Effector memory CD8-positive, alpha-beta T cell (primary cell): ENCODE measurements around the gene COX15.

Experiments used
- ATAC-seq: fragments of 150-1000 bp; cut with Tn5 transposase; replicated peaks from 2 replicates; pipeline ENCODE4 v1.10.0; 2021; ENCODE audit warnings: mild to moderate bottlenecking, moderate library complexity
- DNase-seq, 3 experiments: peaks; one replicate each; pipeline ENCODE4 v3.0.0; 2021
- H3K27ac Mint-ChIP-seq, 2 donors: one replicate each; pipeline ENCODE4 v1.8.0; 2022; ENCODE audit warnings: mild to moderate bottlenecking in 2 of 2, mixed read lengths in 2 of 2, moderate library complexity in 2 of 2
- H3K27me3 Mint-ChIP-seq, 2 donors: one replicate each; pipeline ENCODE4 v1.8.0; 2022; ENCODE audit warnings: mixed read lengths in 2 of 2
- H3K36me3 Mint-ChIP-seq: one replicate; pipeline ENCODE4 v1.8.0; 2022; ENCODE audit warnings: mild to moderate bottlenecking, moderate library complexity, mixed read lengths; ENCODE audit not compliant: insufficient read depth
- H3K4me1 Mint-ChIP-seq, 2 donors: one replicate each; pipeline ENCODE4 v1.8.0; 2022; ENCODE audit warnings: low read depth in 2 of 2, mixed read lengths in 2 of 2
- H3K4me3 Mint-ChIP-seq, 2 donors: one replicate each; pipeline ENCODE4 v1.8.0; 2022; ENCODE audit warnings: mild to moderate bottlenecking in 2 of 2, mixed read lengths in 2 of 2, moderate library complexity in 2 of 2
- H3K9me3 Mint-ChIP-seq, 2 donors: one replicate each; pipeline ENCODE4 v1.8.0; 2022; ENCODE audit warnings: mixed read lengths in 2 of 2
- total RNA-seq, 9 experiments: gene quantifications; one replicate each; lab custom pipeline; 2026; lab: John Stamatoyannopoulos, UW

Gene COX15
- total RNA-seq: 6.7 to 29.2 (median 22.1) reads per million in 9 experiments

DNA sequence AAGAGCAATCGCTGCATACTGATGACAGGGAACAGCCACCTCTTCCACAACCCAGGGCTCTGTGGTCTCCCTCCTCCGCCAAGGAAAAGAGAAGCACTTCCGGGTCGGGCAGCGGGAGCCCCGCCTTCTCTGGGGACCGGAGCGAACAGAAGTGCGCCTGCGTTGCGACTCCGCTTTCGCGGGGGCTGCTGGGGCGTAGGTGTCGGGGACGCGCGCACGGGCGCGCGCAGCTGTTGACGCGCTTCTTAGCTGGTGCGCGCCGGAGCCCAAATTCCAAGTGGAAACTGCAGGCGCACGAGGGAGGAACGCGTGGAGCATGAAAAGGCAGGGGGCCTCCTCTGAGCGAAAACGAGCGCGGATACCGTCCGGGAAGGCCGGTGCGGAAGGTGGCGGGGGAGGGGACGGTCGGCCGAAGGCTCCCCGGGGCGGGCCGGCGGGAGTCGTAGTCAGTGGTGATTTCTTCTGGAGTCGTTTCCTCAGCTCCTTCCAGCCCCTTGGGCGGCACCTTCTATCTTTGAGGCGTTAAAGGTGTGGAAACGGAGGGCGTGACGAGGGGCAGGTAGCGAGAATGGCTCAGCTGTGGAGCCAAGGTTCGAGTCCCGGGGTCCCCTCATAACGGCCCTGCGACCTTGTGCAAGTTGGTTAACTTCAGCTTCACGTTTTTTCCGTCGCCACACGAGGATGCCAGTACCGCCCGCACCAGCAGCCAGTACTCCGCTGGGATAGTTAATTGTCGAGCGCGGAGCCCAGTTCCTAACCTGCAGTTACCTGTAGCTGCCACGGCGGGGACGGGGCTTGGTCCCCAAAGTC, at the start of gene COX15, which contains the start of gene CUTC:
Gene COX15, minus strand, starts transcription at position 95 of the 810 bp plus-strand sequence. Its CDS starts 78 bp downstream, at position 17.
Gene CUTC, plus strand, starts transcription at position 202 of the 810 bp plus-strand sequence. Its CDS starts 115 bp downstream, at position 317.
- no peaks in the 10 kb centered on the region for H3K27me3 Mint-ChIP-seq
- peaks cover 18 to 44% of the 10 kb centered on the region in 2 donors for H3K4me1 Mint-ChIP-seq
- no peaks in the 10 kb centered on the region for H3K9me3 Mint-ChIP-seq
- peak within 1 kb of the TSS; percentile 99 to 100 for H3K4me3 Mint-ChIP-seq
- peaks cover 39% of the 10 kb centered on the region for H3K36me3 Mint-ChIP-seq
- ATAC-seq: peak; percentile 90
- H3K27ac Mint-ChIP-seq: peak within 1 kb of the TSS; percentile 99
- DNase-seq: peak; percentile 93

DNA sequence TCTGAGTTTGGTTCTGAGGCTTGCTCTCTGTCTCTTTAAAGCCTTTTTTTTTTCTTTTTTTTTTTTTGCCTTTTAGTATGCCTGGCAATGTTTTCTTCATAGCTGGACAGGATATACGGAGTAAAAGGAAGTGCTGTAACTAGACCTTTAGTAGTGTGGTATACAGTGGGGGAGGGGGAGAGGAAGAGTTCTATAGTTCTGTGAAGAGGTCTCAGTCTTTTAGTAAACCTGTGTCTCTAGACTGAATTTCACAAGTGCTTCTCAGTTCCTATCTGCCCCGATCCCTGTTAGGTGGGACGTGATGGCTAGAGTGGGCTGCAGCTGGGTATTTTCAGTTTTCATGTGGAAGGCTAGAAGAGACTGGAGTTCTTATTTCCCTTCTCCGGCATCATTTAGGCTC, 47.4 kb upstream of the COX15 start:
- Mint-ChIP-seq H3K9me3 (no peaks in the 10 kb centered on the region), H3K4me1 (no peaks in the 10 kb centered on the region), H3K36me3 (no peaks in the 10 kb centered on the region), H3K27me3 (peaks cover 4 to 9% of the 10 kb centered on the region in 2 donors), H3K27ac (no peak overlapping the region), H3K4me3 (no peak overlapping the region)
- ATAC-seq: no peak
- DNase-seq: no peak

DNA sequence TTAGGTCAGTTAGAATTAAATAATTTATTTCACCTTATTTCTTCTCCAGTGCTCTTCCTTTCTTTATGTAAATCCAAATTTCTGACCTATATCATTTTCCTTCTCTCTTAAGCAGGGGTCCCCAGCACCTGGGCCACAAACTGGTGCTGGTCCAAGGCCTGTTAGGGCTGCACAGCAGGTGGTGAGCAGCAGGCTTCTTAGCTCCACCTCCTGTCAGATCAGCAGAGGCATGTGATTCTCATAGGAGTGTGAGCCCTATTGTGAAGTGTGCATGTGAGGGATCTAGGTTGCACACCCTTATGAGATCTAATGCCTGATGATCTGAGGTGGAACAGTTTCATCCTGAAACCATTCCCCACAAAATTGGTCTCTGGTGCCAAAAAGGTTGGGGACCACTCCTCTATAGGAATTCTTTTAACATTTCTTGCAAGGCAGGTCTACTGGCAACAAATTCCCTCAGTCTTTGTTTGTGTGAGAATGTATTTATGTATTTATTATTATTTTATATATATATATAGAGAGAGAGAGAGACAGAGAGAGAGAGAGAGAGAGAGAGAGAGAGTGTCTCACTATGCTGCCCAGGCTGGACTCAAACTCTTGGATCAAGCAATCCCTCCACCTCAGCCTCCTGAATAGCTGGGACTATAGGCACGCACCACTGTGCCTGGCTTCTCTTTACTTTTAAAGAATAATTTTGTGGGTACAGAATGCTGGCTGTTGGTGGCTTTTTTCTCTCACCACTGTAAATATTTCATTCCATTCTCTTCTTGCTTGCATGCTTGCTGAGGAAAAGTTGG, 46.2 kb upstream of the COX15 start:
- no peaks in the 10 kb centered on the region for H3K36me3 Mint-ChIP-seq
- peaks cover 4 to 9% of the 10 kb centered on the region in 2 donors for H3K27me3 Mint-ChIP-seq
- no peak overlapping the region for H3K4me3 Mint-ChIP-seq
- no peak for ATAC-seq
- H3K27ac Mint-ChIP-seq: no peak overlapping the region
- H3K4me1 Mint-ChIP-seq: no peaks in the 10 kb centered on the region
- no peaks in the 10 kb centered on the region for H3K9me3 Mint-ChIP-seq
- DNase-seq: no peak

DNA sequence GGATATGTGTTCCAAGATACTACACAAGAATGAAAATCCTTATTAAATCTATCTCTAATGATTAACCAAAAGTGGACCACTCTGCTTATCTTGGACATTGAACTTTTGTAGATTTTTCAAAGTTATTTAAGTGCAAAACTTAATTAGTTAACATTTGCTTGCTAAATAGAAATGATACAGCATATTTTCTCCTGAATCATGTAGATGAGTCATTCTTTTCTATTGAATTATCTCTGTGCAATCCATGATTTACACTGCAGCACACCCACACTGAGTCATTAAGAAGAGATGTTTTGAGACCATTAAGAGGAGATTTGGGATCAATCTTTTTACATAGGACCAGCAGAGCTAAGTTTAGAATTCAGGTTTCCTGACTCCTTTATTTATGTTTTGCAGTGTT, 43.9 kb upstream of the COX15 start:
- peaks cover 2 to 5% of the 10 kb centered on the region in 2 donors for H3K27me3 Mint-ChIP-seq
- no peak overlapping the region for H3K4me3 Mint-ChIP-seq
- ATAC-seq (no peak), DNase-seq (no peak)
- no peaks in the 10 kb centered on the region for H3K4me1 Mint-ChIP-seq
- no peaks in the 10 kb centered on the region for H3K9me3 Mint-ChIP-seq
- H3K36me3 Mint-ChIP-seq: no peaks in the 10 kb centered on the region
- H3K27ac Mint-ChIP-seq: no peak overlapping the region

DNA sequence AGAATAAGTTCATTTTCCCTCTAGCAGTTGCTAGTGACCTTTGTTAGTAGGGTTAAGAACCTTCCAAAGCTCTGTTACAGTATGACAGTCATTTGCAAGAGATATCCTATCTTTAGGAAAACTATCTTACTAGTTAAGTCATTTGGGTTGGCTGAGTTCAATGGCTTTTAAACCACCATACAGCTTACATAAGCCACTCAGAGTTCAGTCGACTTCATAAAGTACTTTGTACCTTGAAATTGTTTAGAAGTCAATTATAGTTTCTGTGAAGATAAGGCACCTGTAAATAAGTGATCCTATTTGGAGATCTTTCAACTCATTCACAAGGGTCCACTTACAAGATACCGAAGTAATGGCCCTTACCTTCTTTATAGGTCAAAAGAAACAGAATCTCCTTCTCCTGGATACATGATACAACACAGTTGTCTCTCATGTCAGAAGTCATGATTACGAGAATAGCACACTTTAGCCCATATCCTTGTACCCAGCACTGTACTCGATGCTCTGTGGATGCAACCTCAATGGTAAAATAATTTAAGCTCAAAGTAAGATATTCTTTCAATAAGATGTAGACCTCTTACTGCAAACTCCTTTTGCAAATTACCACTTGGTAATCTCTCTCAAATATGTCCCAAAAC, 38.6 kb upstream of the COX15 start:
- H3K4me3 Mint-ChIP-seq: no peak overlapping the region
- no peak overlapping the region for H3K27ac Mint-ChIP-seq
- DNase-seq (no peak), ATAC-seq (no peak)
- H3K27me3 Mint-ChIP-seq: no peaks in the 10 kb centered on the region
- H3K9me3 Mint-ChIP-seq: no peaks in the 10 kb centered on the region
- H3K4me1 Mint-ChIP-seq: peaks cover 11 to 13% of the 10 kb centered on the region in 2 donors
- H3K36me3 Mint-ChIP-seq: no peaks in the 10 kb centered on the region

DNA sequence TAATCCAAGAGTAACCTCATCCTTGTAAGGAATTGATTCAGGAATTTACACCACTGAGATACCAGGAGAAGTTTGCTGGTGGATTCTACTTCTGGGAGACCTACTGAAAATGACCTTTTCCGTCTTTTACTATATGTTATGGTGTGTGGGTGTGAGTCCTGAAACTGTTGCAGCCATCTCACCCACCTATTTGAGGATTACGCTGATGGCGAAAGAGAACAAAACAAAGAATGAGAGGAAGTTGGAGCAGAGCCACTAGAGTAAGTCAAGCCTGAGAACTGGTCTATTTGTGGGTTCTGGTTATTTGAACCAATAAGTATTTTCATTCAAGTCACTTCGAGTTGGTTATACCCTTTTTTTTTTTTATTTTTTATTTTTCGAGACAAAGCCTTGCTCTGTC, 37.8 kb upstream of the COX15 start:
- Mint-ChIP-seq H3K27ac (no peak overlapping the region), H3K4me1 (peaks cover 11 to 14% of the 10 kb centered on the region in 2 donors), H3K36me3 (no peaks in the 10 kb centered on the region), H3K9me3 (no peaks in the 10 kb centered on the region), H3K4me3 (no peak overlapping the region), H3K27me3 (no peaks in the 10 kb centered on the region)
- ATAC-seq (no peak), DNase-seq (no peak)

DNA sequence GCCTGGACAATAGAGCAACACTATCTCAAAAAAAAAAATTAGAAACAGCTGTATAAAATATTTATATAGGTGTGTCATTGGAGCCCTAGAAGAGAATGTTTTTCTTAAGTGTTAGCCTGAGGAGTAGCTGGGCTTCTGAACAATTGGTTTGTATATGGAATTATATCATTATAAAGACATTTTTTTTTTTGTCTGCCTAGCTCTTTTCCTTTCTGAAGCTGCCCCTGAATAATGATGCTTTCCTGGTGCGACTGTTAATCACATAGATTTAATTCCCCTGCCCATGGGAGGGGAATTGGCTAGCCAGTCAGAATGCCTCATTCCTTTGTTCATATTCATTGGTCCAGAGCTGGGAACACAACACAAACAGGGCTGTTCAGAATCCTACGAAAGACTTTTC, 36.6 kb upstream of the COX15 start:
- no peak overlapping the region for H3K4me3 Mint-ChIP-seq
- H3K27ac Mint-ChIP-seq: no peak overlapping the region
- H3K4me1 Mint-ChIP-seq: peaks cover 11 to 14% of the 10 kb centered on the region in 2 donors
- no peaks in the 10 kb centered on the region for H3K36me3 Mint-ChIP-seq
- no peak for ATAC-seq
- no peaks in the 10 kb centered on the region for H3K27me3 Mint-ChIP-seq
- H3K9me3 Mint-ChIP-seq: no peaks in the 10 kb centered on the region
- no peak for DNase-seq

DNA sequence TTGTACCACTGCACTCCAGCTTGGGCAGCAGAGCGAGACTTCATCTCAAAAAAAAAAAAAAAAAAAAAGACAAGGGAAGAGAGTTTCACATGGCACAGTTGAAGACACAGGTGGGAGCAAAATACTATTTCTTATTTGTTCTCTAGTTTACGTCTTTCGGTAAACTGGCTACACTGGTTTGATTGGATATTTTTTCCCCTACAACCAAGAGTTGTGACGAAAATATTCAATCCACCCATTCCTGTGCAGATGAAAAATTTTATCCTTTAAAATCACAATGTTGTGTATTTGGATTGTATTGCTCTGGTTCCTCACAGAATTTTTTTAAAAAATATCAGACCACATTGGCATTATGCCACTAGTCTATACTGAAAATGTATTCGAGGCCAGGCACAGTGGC, 36.0 kb upstream of the COX15 start:
- Mint-ChIP-seq H3K9me3 (peaks cover 0 to 2% of the 10 kb centered on the region in 2 donors), H3K27ac (no peak overlapping the region), H3K4me1 (peaks cover 11 to 14% of the 10 kb centered on the region in 2 donors), H3K4me3 (no peak overlapping the region), H3K36me3 (no peaks in the 10 kb centered on the region), H3K27me3 (no peaks in the 10 kb centered on the region)
- ATAC-seq (no peak), DNase-seq (no peak)

DNA sequence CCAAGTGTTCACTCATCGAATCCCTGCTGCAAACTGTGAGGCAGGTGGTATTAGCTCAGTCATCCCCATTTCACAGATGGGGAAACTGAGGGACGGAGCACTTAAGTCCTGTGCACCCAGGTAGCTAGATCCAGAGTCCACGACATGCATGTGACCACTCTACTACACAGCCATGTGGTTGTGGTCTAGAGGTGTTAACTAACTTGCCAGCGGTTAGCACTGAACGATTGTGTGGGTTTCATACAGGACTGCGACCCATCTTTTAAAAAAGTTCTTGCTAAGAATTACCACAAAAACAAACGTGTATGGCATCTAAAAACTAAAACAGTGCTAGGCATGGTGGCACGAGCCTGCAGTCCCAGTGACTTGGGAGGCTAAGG, 34.4 kb upstream of the COX15 start:
- DNase-seq: peak; percentile 4 to 29 (median 14)
- H3K27me3 Mint-ChIP-seq: no peaks in the 10 kb centered on the region
- peaks cover 2% of the 10 kb centered on the region for H3K36me3 Mint-ChIP-seq
- H3K4me1 Mint-ChIP-seq: peaks cover 11 to 14% of the 10 kb centered on the region in 2 donors
- peak overlapping the region in 1 of 2 donors; percentile 6 for H3K4me3 Mint-ChIP-seq
- ATAC-seq: peak; percentile 93
- H3K27ac Mint-ChIP-seq: peak overlapping the region in 1 of 2 donors; percentile 53
- peaks cover 0 to 2% of the 10 kb centered on the region in 2 donors for H3K9me3 Mint-ChIP-seq

DNA sequence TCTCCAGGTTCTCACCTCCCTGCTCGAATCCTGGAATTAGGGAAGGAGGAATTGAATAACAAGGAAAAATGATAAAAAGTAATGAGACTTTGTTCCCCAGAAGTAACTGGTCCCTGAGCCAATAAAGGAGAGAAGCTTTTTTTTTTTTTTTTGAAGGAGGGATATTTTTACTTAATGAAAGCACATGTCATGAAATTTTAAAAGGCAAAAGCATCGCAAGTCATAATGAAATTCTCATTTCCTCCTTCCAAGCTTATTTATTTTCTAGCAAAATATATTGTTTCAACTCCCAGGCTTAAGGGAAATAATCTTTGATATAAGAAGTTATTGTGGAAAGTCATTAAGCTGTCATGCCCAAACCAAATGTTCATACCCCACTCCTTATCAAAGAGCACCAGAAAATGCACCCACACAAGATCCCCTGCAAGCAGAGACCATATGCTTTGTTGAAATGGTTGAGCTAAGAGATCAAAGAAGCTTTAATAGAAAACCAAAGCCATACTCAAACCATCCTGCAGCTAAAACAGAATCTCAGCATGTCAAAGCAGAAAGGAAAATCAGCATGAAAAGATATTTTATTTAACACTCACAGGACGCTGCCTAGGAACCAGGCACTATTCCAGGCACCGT, 33.9 kb upstream of the COX15 start:
- peak; percentile 16 for ATAC-seq
- Mint-ChIP-seq H3K27ac (peak overlapping the region in 1 of 2 donors; percentile 53), H3K4me3 (peak overlapping the region in 1 of 2 donors; percentile 6), H3K4me1 (peaks cover 11 to 14% of the 10 kb centered on the region in 2 donors), H3K9me3 (peaks cover 0 to 2% of the 10 kb centered on the region in 2 donors), H3K27me3 (no peaks in the 10 kb centered on the region), H3K36me3 (peaks cover 2% of the 10 kb centered on the region)
- no peak for DNase-seq

DNA sequence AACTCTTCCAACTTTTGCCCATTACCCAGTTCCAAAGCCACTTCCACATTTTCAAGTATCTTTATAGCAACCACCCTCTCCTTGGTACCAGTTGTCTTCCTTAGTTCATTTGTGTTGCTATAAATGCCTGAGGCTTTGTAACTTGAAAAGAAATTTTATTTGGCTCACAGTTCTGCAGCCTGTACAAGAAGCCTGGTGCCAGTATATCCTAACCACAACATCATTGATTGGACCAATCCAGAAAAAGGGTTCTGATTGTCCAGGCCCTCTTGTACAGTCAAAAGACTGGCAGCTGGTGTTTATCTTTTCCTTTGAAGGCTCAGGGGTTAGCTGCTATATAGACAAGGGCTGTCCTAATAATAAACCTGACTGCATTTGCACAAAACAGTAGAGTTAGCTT, 29.4 kb upstream of the COX15 start:
- Mint-ChIP-seq H3K4me3 (no peak overlapping the region), H3K4me1 (peaks cover 6 to 9% of the 10 kb centered on the region in 2 donors), H3K27ac (peak overlapping the region in 1 of 2 donors; percentile 5), H3K27me3 (no peaks in the 10 kb centered on the region), H3K9me3 (peaks cover 0 to 2% of the 10 kb centered on the region in 2 donors), H3K36me3 (peaks cover 22% of the 10 kb centered on the region)
- DNase-seq (no peak), ATAC-seq (no peak)

DNA sequence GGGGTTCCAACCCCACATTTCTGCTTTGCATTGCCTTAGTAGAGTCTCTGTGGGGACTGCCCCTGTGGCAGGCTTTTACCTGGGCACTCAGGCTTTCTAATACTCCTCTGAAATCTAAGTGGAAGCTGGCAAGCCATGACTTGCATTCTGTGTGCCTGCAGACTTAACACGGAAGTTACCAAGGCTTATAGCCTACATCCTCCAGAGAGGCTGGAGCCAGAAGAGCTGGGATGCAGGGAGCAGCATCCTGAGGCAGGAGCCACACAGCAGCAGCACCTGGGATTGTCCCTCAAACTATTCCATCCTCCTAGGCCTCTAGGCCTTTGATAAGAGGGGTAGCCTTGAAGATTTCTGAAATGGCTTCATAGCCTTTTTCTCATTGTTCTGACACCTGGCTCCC, 28.4 kb upstream of the COX15 start:
- Mint-ChIP-seq H3K9me3 (peaks cover 0 to 2% of the 10 kb centered on the region in 2 donors), H3K4me3 (no peak overlapping the region), H3K27me3 (no peaks in the 10 kb centered on the region), H3K27ac (no peak overlapping the region), H3K4me1 (no peaks in the 10 kb centered on the region), H3K36me3 (peaks cover 24% of the 10 kb centered on the region)
- ATAC-seq (no peak), DNase-seq (no peak)
